GM19351 (cell line): ENCODE data around the gene SLCO1B1.
A peak's percentile ranks its signal among the peaks of the same experiment; 100 is the strongest.

Experiments
- ATAC-seq: cut with Tn5 transposase; IDR thresholded peaks from one replicate; pipeline ENCODE4 v1.9.1; 2021; ENCODE audit warnings: mild to moderate bottlenecking, moderate library complexity; ENCODE audit not compliant: unreplicated experiment

The SLCO1B1 gene

DNA sequence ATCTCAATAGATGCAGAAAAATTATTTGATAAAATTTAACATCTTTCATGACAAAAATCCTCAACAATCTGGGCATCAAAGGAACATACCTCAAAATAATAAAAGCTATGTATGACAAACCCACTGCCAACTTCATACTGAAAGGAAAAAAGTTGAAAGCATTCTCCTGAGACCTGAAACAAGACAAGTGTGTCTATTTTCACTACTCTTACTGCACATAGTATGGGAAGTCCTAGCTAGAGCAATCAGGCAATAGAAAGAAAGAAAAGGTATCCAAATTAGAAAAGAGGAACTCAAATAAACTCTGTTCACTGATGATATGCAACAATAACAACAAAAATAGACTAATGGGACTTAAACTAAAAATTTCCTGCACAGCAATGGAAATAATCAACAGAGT is 90.1 kb downstream of the SLCO1B1 start:
- ATAC-seq: no peak

DNA sequence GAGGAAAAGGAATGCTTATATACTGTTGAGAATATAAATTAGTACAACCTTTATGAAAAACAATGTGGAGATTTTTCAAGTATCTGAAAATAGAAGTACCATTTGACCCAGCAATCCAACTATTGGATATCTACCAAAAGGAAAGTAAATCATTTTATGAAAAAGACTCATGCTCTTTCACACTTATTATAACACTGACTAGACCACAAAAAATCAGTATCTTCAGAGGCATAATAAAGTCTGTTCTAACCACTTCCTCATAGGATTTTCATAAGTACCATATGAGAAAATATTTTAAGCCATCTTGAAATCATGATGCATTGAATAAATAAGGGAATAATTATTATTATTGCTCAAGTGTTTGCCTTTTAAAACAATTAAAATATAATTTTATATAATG is 90.8 kb downstream of the SLCO1B1 start:
- ATAC-seq: no peak

DNA sequence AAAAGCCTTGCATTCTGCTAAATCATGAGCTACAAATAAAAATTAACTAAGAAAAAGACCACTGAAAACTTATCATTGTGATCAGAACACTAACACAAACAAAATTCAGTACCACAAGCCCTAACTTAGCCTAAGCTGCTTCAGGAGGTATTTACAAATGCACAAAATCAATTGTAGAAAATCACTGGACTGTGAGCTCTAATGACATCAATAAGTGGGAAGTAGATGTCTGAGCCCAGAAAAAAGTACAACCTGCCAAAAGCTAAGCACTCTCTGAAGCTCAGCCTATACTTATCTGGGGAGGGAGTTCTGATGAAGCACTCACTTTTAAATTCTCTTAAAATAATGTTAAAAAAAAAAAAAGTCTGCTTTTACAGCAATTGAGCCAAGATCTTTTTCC is 92.9 kb downstream of the SLCO1B1 start:
- no peak for ATAC-seq

DNA sequence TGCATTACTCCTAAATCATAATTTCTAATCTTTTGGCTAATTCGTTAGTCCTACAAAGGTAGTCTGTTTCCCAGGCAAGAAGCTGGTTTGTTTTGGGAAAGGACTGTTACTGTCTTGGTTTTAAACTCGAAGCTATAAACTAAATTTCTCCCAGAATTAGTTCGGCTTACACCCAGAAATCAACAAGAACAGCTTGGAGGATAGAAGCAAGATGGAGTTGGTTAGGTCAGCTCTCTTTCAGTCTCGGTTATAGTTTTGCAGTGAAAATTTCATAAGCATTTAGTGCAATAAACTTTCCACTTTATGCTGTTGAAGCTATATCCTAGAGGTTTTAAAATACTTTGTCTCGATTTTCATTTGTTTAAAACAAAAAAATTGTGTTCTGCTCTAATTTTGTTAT is 103.4 kb downstream of the SLCO1B1 start:
- ATAC-seq: no peak

DNA sequence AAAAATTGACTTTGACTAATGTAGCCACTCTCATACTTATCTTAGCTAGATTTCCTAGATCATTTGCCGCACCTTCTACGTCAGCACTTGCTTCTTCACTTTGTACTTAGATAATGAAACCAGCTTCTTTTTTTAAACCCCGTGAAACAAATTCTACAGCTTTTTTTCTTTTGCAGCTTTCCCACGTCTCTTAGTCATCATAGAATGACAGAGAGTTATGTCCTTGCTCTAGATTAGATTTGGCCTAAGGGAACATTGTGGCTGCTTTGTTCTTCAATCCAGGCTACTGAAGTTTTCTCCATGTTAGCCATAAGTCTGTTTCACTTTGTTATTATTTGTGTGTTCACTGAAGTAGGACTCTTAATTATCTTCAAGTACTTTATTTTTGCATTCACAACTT is 108.9 kb downstream of the SLCO1B1 start:
- no peak for ATAC-seq

DNA sequence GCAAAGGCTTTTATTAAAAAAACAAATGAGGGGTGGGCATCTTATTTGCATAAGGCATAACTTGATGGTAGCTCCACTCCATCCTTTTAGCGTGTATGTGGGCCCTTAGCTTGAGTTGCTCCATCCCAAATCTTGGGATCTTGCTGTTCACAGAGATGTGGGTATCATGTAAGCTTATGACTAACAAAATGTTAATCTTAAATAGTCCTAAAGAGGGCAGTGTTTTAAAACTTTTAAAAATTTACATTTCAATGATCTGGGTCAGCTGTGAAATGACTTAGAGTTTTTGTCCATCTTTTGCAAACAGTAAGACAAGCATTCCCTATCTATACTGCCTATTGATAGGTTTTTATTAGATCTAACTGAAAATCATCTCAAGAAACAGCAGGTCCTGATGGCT is 117.7 kb downstream of the SLCO1B1 start:
- peak; percentile 67 for ATAC-seq

DNA sequence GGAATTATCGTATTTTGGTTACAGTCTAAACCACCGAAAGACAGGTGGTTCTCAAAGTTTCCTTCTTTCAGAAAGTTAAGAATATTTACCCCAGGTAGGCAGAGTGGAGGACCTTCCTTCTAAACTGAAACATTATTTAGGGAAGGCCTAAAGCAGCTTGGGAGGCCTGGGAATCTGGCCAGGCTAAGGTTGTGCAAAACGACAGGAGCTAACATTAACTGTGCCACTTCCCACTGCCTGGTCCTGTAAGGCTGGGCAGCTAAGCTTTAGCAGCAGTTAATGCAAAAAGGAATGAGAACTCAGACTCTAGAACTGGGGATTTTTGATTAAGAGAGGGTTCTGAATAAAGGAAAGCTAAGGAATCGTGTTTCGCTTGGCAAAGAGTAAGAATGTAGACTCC is 121.1 kb downstream of the SLCO1B1 start:
- no peak for ATAC-seq

DNA sequence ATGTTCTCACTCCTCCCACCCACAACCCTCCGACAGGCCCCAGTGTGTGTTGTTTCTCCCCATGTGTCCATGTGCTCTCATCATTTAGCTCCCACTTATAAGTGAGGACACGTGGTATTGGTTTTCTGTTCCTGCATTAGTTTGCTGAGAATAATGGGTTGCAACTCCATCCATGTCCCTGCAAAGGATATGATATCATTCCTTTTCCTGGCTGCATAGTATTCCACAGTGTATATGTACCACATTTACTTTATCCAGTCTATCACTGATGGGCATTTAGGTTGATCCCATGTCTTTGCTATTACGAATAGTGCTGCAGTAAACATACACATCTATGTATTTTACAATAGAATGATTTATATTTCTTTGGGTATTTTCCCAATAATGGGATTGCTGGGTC is 126.2 kb downstream of the SLCO1B1 start:
- ATAC-seq: no peak

DNA sequence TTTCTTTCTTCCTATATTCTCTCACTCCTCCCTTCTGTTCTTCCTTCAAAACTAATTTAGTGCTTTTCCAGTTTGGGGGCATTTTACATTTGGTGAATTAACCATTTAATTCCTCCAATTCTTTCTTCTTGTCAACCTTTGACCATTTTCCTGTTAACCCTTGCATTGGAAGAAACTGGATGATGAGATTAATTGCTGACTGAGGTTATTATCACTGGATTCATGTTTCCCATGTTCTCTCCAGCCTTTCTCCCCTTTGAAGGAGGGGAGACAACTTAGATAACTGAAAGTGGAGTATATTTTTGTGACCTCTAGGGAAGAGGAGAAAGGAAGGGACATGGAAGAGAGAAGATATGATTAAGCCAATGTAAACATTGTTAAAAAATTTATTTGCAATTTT is 133.2 kb downstream of the SLCO1B1 start:
- ATAC-seq: no peak

DNA sequence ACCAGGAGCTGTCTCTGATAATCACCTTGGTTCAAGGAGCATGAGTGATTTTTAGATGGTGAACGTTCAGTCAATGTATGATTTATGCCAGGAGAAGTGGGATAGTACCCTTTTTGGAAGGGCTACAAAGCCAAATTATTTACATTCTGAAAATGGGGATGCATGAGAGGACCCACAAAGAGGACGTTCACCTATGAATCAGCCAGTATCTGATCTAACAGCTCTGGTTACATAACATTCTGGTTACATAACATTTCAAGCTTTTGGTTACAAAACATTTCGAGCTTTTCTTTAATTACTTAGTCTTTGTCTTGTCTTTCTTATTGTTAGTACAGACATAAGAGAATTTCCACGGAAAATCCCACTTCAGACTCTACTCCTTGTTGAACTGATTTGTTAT is 134.9 kb downstream of the SLCO1B1 start:
- no peak for ATAC-seq

DNA sequence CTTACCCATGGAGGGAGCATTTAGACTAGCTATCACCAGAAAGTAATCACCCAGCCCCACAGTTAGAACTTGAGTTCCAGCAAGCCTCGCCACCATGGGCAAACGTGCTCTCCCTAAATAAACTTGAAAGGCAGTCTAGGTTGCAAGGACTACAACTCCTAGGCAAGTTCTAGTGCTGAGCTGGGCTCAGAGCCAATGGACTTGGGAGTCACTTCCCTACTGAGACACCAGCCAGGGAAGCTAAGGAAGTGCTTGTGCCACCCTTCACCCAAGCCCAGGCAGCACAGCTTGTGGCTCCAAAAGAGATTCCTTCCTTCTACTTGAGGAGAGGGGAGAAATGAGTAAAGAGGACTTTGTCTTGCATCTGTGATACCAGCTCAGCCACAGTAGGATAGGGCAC is 145.8 kb downstream of the SLCO1B1 start:
- ATAC-seq: no peak
